DMS114 treated with DMSO at 0.1 percent for 48 hours (cell line): Measurements from ENCODE around the gene POLR3K.
"Not testable (repeated sequence)": the region's sequence is repeated elsewhere in the genome, so short reads cannot be mapped to it uniquely, and the experiment has no call there.

Experiments
- DNase-seq: peaks from one replicate; lab custom pipeline; 2025; ENCODE audit not compliant: unreplicated experiment; lab: John Stamatoyannopoulos, UW

The POLR3K gene

DNA sequence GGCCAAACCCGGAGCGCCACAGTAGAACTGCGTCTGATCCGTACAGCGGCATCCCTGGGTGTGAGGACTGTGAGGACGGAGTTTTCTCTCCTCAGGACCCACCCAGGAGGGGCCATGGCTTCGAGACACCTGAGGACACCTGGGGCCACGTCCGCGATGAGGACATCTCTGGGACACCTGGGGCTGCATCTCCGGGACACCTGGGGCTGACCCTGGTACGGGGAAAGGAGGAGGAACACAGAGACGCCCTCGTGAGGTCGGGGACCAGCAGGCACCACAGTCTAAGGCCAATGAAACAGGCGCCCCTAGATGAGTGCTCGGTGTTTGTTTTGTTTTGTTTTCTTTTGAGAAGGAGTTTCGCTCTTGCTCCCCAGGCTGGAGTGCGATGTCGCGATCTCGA is 29.3 kb downstream of the POLR3K start:
- DNase-seq: not testable (repeated sequence)

- DNase-seq: not testable (repeated sequence)
These were observed 32.5 kb downstream of the POLR3K start for GRCh38 chr16:20886-21285.

DNA sequence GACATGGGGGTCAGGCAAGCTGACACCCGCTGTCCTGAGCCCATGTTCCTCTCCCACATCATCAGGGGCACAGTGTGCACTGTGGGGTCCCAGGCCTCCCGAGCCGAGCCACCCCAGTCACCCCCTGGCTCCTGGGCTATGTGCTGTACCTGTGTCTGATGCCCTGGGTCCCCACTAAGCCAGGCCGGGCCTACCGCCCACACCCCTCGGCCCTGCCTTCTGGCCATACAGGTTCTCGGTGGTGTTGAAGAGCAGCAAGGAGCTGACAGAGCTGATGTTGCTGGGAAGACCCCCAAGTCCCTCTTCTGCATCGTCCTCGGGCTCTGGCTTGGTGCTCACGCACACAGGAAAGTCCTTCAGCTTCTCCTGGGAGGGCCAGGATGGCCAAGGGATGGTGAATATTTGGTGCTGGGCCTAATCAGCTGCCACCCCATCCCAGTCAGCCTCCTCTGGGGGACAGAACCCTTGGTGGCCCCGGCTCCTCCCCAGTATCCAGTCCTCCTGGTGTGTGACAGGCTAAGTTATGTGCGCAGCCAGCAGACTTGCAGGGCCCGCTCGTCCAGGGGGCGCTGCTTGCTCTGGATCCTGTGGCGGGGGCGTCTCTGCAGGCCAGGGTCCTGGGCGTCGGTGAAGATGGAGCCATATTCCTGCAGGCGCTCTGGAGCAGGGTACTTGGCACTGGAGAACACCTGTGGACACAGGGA is 36.2 kb downstream of the POLR3K start:
- not testable (repeated sequence) for DNase-seq

DNA sequence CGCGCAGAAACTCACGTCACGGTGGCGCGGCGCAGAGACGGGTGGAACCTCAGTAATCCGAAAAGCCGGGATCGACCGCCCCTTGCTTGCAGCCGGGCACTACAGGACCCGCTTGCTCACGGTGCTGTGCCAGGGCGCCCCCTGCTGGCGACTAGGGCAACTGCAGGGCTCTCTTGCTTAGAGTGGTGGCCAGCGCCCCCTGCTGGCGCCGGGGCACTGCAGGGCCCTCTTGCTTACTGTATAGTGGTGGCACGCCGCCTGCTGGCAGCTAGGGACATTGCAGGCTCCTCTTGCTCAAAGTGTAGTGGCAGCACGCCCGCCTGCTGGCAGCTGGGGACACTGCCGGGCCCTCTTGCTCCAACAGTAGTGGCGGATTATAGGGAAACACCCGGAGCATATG is 42.6 kb downstream of the POLR3K start:
- peak; percentile 34 for DNase-seq

DNA sequence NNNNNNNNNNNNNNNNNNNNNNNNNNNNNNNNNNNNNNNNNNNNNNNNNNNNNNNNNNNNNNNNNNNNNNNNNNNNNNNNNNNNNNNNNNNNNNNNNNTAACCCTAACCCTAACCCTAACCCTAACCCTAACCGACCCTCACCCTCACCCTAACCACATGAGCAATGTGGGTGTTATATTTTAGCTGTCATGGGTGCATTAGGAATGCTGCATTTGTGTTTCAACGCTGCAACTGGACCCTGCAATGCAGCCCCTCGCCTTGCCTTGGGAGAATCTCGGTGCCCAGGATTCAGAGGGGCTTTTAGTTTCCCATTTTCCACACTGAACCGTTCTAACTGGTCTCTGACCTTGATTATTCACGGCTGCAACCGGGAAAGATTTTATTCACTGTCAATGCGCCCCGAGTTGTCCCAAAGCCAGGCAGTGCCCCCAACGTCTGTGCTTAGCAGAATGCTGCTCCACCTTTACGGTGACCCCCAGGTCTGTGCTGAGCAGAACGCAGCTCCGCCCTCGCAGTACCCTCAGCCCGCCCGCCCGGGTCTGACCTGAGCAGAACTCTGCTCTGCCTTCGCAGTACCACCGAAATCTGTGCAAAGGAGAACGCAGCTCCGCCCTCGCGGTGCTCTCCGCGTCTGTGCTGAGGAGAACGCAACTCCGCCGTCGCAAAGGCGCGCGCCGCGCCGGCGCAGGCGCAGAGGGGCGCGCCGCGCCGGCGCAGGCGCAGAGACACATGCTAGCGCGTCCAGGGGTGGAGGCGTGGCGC is 43.3 kb downstream of the POLR3K start:
- no peak for DNase-seq
